Islet precursor cell (in vitro differentiated cells): Measurements from ENCODE around the gene HOXA11.

Source experiments
- DNase-seq: peaks from one replicate; pipeline ENCODE4 v3.0.0-alpha.2; 2018

HOXA11 gene

DNA sequence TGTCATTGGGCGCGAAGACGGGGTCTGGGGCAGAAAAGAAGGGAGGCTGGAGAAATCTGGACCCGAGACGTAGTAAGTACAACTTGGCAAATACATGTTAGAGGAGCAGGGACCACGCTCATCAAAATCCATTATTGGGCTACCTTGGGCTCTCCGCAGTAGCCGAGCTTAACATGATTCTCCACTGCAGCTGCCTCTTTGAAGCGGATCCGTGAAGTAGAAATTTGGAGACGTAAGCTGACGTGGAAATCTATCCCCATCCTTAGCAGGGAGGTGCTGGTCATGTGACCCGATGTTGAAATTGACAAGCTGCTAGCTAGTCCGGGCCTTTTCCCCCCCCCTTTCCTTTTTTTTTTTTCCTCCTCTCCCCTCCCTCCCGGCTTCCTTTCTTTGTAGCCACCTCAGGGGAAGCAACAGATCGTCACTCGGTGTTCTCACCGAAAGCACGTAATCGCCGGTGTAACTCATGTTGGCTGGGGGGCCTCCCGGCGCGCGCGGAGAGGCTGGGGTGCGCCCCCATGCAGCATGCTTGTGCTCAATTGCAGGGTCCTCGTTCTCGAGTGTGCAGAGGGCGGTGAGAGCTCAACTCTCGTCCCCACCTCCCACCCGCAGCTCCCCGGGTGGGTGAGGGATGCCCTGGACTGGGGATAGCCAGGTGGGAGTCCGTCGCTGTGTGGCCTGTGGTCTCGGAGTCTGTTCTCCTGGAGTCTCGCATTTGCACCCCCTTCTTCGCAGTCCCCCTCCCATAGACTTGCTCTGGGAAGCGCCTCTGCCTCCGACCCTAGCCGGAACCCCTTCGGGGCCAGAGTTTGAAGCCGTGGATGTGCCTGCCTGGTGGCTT lies at the start of gene HOXA11:
Gene HOXA11, minus strand, starts transcription at position 220 of the 841 bp plus-strand sequence. Its CDS starts 88 bp downstream, at position 132.
- DNase-seq = peak; percentile 74

DNA sequence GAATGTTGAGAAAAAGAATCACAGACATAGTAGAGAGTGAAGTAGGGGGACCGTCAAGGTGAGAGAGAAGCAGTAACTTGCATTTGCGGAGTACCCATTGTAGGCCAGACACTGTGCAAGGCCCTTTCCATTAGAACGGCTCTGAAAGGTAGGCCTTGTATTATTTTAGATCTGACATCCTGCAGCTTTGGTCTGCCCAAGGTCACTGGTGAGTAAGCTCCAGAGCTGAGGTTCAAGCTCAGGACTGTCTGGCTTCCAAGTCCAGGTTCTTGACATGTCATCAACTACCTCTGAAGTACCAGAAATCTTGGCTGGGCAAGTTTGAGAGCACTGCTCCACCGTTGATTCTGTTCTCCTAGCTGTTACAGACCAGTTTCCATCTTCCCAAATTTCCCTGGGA lies 44.4 kb upstream of the HOXA11 start:
- DNase-seq = peak; percentile 41

DNA sequence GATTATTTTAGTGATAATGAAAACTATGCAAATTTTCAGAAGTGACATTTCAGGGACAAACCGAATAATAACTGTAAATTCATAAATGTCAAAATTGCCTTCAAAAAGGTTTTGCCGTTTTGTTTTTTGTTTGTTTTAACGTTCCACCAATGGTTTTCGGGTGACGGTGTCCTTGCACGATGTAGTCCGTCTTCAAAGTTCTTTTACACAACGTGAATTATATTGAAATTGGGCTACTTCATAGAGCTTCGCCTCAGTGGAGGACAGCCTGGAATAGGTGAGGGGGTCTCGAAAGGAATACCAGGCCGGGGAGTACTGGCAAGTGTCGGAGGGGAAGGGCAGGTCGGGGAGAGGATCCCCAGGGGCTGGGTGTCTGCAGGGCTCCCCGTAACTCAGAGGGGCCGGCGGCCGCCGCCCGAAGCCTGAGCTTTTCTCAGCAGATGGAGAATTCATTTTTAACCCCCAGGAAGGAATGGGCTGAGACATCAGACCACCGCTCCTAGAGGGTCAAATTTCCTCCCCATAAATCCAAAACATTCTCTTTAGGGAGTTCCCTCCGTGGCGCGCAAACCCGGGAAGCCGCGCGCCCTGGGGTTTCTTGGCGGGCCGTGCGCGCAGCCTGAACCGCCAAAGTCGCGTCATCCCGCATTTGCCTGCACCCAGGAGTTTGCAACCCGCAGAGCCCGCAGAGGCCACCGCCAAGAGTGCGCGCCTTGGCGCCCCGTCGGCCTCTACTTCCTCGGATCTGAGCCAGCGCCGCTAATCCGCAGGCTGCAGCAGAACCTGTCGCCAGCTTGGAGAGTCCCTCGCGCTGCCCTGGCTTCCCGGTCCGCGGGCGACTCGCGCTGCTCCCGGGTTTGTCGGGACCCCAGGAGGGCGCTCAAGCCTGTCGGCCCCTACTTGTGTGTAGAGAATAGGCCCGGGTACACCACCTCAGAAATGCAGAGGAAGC lies 40.2 kb upstream of the HOXA11 start:
- DNase-seq = peak; percentile 68

DNA sequence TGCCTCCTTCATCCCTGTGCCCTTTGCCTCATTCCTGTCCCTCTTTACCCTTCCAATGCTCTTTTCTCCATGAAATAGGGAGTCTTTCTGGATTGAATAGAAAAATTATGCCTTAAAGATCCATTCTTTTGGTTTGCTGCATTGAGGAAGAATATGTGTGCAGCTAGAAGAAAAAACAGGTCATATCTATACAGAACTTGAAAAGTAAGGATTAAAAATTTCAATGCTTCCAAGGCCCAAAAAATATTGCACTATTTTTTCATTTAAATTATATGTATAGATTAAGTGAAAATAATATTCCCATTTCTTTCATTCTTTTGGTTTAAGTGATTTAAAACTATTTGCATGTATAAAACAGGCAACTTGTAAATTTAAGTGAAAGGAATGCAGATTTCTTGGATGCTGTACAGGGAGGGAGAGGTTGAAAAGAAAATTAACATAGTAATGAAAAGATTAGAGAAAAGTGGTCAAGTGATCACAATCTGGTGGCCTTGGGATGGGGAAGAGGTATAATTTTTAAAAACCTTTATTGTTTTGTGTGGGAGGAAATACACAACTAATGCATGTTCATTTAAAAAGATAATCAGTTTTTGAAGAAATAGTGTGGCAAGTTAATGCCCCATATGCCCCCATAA lies 39.0 kb upstream of the HOXA11 start:
- DNase-seq = no peak

DNA sequence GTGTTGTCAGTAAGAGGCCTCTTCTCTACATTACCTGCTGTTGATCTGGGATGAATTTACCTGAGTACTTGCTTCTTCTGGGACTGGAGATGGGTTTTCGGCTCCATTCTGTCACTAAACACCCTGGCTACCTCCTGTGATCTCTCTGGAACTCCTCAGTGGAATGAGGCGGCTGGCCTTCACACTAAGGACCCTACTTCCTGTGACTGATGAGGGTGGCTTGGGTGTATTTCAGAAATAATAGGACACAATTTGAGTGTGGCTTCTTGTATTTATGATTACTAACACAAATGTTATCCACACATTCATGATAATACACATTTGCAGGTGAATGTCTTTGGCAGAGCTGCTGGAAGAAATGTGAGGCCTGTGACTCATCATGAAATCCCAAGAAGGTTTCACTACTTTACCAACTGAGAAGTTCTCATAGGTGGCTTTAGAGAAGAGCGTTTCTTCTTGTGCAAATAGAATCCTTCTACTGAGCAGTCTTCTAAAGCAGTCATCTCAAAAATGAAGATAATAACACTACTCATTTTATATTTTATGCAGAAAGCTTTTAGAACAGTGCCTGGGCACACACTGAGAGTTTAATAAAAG lies 36.3 kb upstream of the HOXA11 start:
- peak; percentile 29 for DNase-seq

DNA sequence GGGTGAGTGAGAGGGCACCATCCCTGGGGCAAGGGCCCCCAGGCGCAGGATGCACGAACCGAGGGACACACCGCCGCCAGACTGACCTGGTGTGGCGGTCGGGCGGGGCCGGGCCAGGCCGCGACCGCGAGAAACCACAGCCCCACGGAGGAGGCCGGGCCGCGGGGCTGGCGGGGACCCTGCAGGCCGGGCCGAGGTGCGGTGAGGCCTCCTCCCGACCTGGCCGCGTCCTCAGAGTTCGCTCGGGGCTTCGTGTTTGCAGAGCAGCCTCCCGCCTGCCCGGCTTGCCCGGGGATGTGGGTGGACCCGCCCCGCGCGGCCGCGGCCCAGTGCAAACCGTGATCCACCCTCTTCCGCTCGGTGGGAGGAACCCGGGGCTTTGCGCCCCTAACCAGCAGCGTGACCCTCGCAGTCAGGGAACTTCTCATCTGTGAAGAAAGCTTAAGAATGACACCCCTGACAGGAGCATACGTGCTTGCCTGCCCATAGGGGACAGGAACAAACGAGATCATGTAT lies 35.5 kb upstream of the HOXA11 start:
- DNase-seq = peak; percentile 46

DNA sequence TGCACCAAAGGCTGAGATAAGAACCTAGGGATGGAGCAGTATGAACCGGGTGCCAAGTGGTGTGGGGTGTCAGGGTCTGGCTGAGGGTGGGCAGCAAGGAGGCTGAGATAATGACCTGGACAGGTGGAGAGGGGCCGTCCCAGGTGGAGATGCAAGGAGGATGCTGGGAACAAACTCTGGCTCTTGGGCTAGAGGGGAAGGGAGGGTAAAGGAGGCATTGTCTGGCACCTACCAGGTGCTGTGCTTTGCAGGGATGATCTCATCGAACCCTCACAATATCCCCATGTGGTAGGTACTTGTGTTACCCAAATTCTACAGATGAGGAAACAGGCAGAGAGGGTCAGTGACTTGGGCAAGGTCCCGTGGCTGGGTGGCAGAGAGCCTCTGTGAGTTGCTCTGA lies 34.8 kb upstream of the HOXA11 start:
- no peak for DNase-seq

DNA sequence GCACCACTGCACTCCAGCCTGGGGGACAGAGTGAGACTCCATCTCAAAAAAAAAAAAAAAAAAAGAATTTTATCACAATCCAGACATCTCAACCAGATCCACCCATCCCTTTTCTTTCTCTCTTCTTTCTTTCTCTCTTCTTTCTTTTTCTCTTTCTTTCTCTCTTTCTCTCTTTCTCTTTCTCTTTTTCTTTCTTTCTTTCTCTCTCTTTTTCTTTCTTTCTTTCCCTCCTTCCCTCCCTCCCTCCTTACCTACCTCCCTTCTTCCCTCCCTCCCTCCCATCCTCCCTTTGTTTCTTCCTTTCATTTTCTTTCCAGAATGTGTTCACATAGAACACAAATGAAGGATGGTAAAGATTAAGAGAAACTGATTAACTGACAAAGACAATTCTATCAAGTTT lies 32.9 kb upstream of the HOXA11 start:
- DNase-seq = no peak

DNA sequence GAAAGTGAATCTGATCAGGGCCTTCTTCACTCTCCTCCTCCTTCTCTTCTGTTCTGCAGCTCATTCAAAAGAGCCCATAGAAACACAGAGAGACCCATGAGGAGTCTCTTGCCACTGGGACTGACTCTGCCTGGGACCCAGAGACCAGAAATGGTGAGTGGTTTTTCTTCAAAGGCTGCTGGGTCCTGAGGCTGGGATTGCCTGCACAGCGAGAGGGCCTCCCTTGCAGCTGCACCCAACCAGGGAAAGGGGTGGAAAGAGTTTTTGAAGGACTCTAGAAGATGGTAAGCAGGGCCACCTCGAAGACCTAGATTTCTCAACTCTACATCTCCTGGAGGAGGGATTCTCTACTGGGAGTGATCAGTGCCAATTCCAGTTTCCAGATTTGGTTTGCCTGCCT lies 30.3 kb upstream of the HOXA11 start:
- peak; percentile 30 for DNase-seq

DNA sequence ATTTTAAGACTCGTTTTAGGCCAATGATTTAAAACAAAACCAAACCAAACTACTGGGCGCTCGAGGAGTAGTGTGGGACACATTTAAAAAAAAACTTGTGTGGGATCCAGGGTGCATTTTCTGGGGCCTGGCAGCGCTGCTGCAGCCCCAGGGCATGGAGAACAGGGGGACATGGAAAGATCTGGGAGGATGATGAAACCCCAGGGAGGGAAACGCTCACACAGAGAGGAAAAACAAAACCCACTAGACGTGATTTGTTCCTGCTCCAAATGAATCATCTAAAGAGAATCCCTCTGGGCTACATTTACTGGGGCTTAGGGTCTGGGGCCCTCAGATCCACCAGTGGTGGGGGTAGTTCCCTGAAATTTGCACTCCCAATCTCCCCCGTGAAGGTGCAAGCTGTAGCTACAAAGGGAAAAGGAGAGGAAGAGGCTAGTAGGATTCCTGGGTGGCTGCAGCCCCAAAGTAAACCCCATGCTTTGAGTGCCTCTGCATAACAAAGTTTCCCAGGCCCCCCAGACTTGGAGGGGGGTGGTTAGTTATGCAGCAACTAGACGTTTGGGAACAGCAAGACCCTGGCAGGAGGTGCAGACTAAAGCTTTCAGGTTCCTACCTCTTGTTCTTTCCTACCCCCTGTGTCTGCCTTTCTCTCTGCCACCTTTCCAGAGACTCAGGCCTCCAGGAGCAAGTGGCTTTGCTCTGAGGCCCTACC lies 29.4 kb upstream of the HOXA11 start:
- peak; percentile 49 for DNase-seq

DNA sequence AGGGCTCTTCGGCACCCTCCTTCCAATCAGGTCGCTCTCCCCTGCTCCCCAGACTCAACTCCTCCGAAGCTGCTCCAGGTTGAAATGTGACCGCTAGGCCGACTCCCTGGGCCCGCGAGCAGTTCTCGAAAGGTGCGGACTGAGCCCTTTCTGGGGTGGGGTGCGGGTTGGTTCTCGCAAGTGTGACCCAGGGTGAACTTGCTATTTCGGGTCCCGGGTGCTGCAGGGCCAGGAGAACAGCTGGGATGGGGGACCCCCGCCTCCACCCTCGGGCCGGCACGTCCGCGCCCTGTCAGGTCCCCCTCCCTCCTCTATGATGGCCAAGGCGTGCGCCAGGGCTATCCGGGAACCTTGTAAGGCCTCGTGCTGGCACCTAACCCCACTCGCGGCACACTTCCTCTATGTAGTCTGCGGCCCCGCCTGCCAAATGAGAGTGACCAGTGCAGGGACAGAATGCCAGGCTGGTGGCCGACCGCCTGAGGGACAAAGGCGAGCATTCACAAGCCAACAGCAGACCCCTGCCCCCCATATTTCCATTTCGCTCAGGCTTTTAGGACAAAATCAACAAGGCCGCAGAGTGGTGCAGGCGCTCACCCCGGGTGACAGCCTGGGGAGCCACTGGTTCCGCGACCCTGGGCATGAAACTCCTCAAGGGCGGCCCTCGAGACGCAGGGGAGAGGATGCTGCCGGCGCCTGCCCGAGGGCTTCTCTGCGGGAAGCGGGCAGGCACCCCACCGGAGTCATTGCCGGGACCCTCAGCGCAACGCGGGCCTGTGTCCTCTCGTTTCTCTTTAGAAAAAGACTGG lies 28.6 kb upstream of the HOXA11 start:
- peak; percentile 52 for DNase-seq

DNA sequence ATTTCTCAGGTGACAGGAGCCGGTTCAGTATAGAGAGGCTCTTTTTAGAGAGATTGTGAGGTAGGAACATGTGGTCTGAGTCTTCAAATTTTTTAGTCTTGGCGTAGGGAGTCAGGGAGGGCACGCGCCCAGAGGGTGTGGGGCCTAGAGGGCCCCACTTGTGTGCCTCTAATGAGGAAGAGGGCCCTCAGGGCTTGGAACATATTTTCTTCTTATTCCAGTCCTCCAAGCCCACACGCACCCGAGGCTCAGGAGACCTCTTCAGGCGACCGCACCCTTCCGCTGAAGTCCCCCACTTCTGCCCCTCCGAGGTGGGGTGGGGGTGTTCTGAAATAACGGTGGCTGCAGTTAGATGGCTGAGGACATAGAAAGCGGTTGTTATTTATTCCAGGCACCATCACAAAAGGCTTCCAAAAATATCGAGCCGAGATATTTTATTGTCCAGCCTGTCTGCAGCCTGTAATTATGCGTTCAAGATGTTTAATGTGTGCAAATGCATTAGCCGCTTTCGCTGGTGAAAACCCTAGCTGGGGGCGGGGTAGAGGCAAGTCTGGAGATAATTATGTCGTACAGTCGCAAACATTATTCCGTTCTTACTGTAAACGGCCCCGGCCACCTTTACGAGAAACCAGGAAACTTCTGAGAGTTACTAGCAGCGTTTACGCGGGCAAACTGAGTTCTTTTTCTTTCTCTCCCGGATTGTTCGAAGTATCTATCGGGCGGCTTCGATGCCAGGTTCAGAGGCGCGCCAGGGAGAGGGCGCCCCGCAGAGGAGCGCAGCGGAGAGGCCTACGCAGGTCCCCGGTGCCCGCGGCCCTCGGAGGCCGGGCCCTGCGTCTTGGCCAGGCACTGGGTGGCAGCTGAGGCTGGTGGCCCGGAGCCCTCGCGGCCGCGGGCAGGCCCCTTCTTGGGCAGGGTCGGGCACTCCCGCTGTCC lies 27.7 kb upstream of the HOXA11 start:
- peak; percentile 45 for DNase-seq

DNA sequence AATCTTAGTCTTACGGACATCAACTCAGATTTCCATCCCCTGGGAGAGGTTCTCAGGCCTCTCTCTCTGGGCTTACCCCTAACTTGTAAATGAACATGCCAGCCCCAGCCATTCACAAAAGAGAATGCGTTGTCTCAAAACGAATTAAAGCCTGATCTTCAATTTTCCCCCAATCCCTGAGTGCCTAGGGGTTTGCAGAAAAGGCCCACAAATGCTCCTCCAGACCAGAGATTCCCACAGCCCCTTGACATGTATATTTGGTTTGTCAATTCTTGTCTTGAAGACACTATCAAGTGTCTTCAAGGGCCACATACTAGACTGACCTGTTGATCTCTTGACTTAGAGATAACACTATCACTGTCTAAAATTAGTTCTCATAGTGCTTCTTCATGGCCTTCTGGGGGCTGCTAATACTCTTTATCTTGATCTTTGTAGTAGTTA lies 26.8 kb upstream of the HOXA11 start:
- peak; percentile 38 for DNase-seq

DNA sequence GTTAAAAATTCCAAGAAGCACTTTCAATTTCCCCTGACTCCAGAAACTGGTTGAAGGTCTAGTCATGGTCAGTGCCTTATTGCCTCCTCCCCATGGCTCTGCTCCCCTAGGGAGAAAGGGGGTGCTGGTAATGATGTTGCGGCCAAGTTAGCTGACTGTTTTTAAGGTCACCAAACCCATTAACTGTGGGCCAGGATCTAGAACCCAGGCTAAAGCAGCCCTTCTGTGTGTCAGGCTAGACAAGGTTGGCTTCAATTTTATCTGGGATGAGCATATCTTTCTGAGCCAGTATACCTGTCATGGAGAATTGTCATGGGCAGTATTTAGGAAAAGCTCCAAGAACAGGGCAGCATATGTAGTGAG lies 26.0 kb upstream of the HOXA11 start:
- peak; percentile 29 for DNase-seq

DNA sequence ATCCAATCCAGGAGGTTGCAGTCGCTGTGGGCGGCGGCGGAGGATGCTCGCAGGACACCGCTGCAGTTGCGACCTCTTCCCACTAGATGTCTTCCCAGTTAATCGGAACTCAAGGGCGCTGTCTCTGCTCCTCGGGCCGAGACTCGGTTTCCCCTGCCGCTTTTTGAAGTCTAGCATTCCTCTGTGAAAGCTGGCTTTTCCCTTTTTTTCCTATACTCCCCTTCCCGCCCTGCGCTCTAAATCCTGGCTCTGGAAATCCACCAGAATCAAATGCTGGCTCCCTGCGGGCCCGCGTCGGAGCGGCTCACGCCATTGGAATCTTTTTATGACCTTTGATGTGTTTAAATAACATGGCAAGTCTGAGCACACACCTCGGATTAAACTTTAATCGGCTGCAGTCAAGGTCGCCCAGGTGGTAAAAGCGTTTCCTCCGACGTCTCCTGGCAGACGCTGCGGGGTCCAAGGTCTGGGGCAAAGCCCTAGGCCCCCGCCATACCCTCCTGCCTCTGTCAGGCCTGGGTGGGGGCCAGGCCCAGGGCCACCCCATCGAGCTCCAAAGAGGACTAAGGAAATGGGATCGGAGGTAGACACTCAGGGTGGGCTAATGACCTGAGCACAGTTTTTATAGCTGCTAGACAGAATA lies 25.5 kb upstream of the HOXA11 start:
- DNase-seq = peak; percentile 83

DNA sequence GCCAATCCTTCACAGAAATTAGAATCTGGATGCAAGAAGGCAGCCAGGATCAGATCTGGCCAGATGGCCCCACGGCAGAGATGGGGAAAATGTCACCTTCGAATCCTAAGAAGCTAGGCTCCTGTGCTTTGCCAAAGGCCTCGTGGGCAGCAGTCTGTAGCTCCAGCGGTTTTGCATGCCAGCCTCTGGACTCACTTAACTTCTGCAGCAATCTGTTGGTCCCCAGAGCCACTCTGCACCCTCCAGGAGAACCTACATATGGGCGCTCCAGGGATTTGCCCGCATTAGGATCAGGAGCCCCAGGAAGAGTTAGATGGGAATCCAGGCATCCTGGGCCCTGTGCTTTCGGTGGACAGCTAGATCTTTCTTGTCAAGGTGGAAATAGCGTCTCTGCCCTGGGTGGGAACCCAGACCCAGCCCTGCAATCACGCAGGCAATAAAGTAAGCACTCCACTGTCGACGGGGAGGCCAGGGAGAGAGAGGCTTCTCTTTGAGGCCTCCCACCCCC lies 25.0 kb upstream of the HOXA11 start:
- no peak for DNase-seq

DNA sequence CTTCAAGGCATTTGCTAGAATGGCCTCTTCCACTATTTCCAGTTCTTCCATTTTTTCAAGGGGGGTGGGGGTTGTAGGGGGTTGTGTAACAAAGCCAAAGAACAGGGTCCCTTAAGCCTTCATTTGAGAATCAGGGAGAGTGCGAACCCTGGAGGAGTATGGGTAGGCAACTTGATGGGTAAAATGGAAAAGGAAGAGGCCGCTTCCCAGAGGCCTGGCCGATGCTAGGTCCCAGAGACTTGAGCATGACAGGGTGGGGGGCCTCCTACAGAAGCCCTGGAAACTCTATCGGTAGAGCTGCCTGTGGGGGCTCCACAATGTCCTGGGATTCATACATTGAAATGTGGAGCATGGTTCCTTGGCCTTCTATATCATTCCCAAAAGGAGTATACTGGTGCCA lies 24.0 kb upstream of the HOXA11 start:
- no peak for DNase-seq

DNA sequence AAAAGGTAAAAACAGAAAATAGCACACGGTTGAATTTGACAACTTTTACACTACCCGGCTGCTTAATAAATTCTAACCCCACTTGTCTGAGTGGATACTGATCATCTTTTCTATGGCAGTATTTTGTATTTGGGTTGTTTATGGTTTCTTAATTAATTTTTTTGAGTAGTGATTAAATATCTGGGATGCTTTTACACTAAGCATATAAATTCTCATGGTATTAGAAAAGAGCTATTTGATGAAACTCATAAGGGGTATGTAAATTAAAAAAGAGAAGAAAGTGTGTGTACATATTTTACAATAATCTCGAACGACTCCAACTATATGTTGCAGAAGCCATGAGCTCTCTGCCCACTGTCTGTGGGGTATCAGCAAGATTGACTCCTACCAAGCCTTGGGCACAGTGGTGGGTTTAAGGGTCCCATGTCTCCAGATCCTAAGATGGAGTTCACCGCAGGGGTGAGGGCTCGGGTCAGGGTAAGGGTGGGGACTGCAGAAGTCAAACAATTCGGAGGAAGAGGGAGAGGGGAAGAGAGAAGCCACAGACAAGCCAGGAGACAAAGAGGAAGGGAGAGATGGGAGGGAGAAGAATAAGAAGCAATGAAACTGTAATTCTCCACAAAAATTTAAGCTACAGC lies 22.4 kb upstream of the HOXA11 start:
- DNase-seq = peak; percentile 22
